ENCODE results near the gene TM9SF4.

Gene TM9SF4

GRCh38 chr20:32124916-32125454 lies 15.5 kb downstream of the TM9SF4 start:
- Histone ChIP-seq H3K9ac (no peak overlapping the region), H3K36me3 (ENCODE audit: control insufficient read depth, insufficient read depth, low read length) (no peaks in the 10 kb centered on the region), H3K4me2 (ENCODE audit: low read length) (no peak overlapping the region), H2AFZ (no peak overlapping the region), H3K79me2 (peaks cover 40% of the 10 kb centered on the region), H3K27me3 (ENCODE audit: control insufficient read depth, insufficient read depth, low read length) (no peaks in the 10 kb centered on the region), H3K4me1 (peaks cover 15% of the 10 kb centered on the region), H3K9me3 (ENCODE audit: control insufficient read depth, low read length) (no peaks in the 10 kb centered on the region), H3K4me3 (ENCODE audit: low read depth, low read length) (no peak overlapping the region), H3K27ac (no peak overlapping the region)
- no peak for TF ChIP-seq CTCF (IDR thresholded peaks at IDR 0.05)

DNA sequence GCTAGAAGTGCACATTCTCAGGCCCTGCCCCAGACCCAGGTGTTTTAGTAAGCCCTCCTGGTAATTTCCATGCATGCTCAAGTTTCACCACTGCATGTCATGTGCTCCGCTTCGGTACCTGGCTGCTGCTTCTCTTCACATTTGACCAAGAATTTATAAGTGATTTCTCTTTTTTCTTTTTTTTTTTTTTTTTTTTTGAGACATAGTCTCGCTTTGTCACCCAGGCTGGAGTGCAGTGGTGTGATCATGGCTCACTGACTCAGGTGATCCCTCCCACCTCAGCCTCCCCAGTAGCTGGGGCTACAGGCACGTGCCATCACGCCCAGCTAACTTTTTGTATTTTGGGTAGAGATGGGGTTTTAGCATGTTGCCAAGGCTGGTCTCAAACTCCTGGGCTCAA lies 16.0 kb downstream of the TM9SF4 start:
- no peak overlapping the region for H3K4me3 ChIP-seq (ENCODE audit: low read depth, low read length)
- no peak for TF ChIP-seq CTCF (IDR thresholded peaks at IDR 0.05)

DNA sequence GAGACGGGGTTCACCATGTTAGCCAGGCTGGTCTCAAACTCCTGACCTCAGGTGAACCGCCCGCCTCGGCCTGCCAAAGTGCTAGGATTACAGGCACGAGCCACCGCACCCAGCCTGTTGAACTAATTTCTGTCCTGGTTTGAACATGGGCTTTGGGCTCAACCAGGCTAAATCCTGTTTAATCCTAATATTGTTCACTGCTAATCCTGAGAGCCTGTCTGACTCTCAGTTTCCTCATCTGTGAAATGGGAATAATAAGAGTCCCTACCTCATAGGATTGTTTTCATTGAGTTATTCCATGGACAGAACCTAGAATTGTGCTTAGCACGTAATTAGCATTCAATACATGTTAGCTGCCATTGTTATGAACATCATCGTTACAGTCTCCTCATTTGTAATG lies 17.4 kb downstream of the TM9SF4 start:
- Histone ChIP-seq H2AFZ (no peak overlapping the region), H3K27ac (no peak overlapping the region), H3K27me3 (ENCODE audit: control insufficient read depth, insufficient read depth, low read length) (no peaks in the 10 kb centered on the region), H3K9ac (no peak overlapping the region), H3K4me2 (ENCODE audit: low read length) (no peak overlapping the region), H3K9me3 (ENCODE audit: control insufficient read depth, low read length) (no peaks in the 10 kb centered on the region), H3K36me3 (ENCODE audit: control insufficient read depth, insufficient read depth, low read length) (no peaks in the 10 kb centered on the region), H3K79me2 (peaks cover 50% of the 10 kb centered on the region), H3K4me3 (ENCODE audit: low read depth, low read length) (no peak overlapping the region), H3K4me1 (peaks cover 27% of the 10 kb centered on the region)
- no peak for TF ChIP-seq CTCF (IDR thresholded peaks at IDR 0.05)

More for the DNA sequence above, 16.0 kb downstream of the TM9SF4 start:
- no peaks in the 10 kb centered on the region for H3K9me3 ChIP-seq (ENCODE audit: control insufficient read depth, low read length)
- H3K9ac ChIP-seq: no peak overlapping the region
- no peak overlapping the region for H3K4me2 ChIP-seq (ENCODE audit: low read length)
- H3K79me2 ChIP-seq: peaks cover 40% of the 10 kb centered on the region
- no peak overlapping the region for H2AFZ ChIP-seq
- no peak overlapping the region for H3K27ac ChIP-seq
- no peaks in the 10 kb centered on the region for H3K27me3 ChIP-seq (ENCODE audit: control insufficient read depth, insufficient read depth, low read length)
- peaks cover 15% of the 10 kb centered on the region for H3K4me1 ChIP-seq
- H3K36me3 ChIP-seq (ENCODE audit: control insufficient read depth, insufficient read depth, low read length): no peaks in the 10 kb centered on the region

GRCh38 chr20:32127347-32127746 lies 17.8 kb downstream of the TM9SF4 start:
- Histone ChIP-seq H3K27ac (no peak overlapping the region), H3K4me3 (ENCODE audit: low read depth, low read length) (no peak overlapping the region), H3K36me3 (ENCODE audit: control insufficient read depth, insufficient read depth, low read length) (no peaks in the 10 kb centered on the region), H3K4me1 (peaks cover 28% of the 10 kb centered on the region), H3K79me2 (peaks cover 55% of the 10 kb centered on the region), H2AFZ (no peak overlapping the region), H3K4me2 (ENCODE audit: low read length) (peak overlapping the region; percentile 14), H3K27me3 (ENCODE audit: control insufficient read depth, insufficient read depth, low read length) (no peaks in the 10 kb centered on the region), H3K9ac (no peak overlapping the region), H3K9me3 (ENCODE audit: control insufficient read depth, low read length) (no peaks in the 10 kb centered on the region)
- no peak for TF ChIP-seq CTCF (IDR thresholded peaks at IDR 0.05)

DNA sequence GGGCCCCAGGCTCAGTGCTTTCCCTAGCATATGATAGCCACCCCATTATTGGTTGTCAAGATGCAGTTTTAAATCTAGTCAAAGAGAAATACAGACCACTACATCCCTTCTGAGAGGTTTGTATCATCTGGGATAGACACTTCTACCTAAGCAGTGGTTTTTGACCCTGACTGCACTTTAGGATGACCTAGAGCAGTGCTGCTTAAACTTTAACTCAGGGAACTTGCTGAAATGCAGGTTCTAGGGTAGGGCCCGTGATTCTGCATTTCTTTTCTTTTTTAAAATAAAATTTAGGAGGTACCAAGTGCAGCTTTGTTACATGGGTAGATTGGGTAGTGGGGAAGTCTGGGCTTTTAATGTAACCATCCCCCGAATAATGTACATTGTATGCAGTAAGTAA lies 18.7 kb downstream of the TM9SF4 start:
- H3K9ac ChIP-seq: no peak overlapping the region
- peaks cover 31% of the 10 kb centered on the region for H3K4me1 ChIP-seq
- peaks cover 59% of the 10 kb centered on the region for H3K79me2 ChIP-seq
- TF ChIP-seq CTCF (IDR thresholded peaks at IDR 0.05): no peak
- H3K36me3 ChIP-seq (ENCODE audit: control insufficient read depth, insufficient read depth, low read length): no peaks in the 10 kb centered on the region
- H3K9me3 ChIP-seq (ENCODE audit: control insufficient read depth, low read length): no peaks in the 10 kb centered on the region
- no peak overlapping the region for H2AFZ ChIP-seq
- no peak overlapping the region for H3K27ac ChIP-seq
- H3K4me2 ChIP-seq (ENCODE audit: low read length): no peak overlapping the region
- no peak overlapping the region for H3K4me3 ChIP-seq (ENCODE audit: low read depth, low read length)
- no peaks in the 10 kb centered on the region for H3K27me3 ChIP-seq (ENCODE audit: control insufficient read depth, insufficient read depth, low read length)

All from parathyroid adenoma (tissue), 2 donors.